ENCODE data around the gene PTH1R. TPM values are rescaled to one million over a fixed set of nuclear protein-coding genes. Genes with fewer than 3 reads are reported as not detected.

Gene PTH1R
- polyA plus RNA-seq, 2 of the 4 experiments (the other 2 are of a cell fraction): 0.45 to 0.53 TPM

DNA sequence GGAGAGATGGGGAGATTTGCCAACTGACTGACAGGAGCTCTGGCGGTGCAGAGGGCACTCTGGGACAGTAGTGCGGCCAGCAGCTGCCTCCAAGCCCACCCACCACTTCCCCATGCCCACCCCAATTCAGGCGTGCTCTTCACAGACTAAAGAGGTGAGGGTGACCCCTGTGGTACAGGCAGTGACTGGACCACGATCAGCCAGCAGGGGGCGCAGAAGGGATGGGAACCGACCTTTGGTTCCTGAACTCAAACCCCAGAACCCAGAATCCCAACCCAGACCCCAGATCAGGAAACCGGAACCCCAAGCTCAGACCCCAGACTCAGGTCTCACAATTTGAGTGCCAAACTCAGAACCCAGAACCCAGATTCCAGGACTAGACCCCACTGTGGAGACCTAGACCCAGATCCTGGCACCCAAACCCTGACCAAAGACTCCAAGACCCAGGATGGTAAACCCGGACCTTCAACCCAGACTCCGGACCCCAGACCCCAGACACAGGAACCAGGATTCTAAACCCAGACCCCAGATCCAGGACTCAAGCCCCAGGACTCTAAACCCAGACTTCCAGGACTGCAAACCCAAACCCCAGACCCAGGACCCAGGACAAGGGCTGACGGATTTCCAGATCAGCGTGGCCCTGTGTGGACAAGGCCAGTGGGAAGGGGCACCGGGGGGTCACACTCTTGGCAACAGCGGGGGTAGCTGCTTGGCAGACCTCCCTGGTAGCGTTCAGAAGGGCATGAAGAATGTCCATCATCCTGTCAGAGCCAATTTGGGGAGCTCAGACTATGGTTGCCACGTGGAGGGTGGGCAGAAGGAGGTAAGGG, 10.6 kb upstream of the PTH1R start:
- 31% methylated on average over 6 of the region's 15 CpGs for WGBS (ENCODE audit: missing lambda C conversion rate)

DNA sequence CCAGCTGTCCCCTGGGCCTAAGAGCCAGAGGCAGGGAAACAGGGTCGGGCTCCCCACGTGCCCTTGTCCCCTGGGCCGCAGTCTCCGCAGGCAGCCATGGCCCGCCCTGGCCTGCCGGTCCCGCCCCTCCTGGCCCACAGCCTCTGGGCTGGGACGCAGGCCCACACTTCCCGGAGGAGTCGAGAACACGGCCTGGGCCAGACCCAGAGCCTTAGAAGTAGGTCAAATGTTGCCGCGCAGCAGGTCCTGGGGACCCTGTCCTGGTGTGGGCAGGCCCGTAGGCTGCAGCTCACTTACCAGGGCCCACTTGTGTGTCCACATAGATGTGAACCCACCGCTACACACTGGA, 10.0 kb upstream of the PTH1R start:
- Histone ChIP-seq H3K27ac (no peak overlapping the region), H3K4me3 (no peak overlapping the region), H3K9me3 (no peaks in the 10 kb centered on the region), H3K4me1 (no peaks in the 10 kb centered on the region), H3K4me2 (no peak overlapping the region)
- ATAC-seq (no peak), DNase-seq (ENCODE audit: low read depth in 1 of 2, low spot score in 1 of 2) (no peak), FAIRE-seq (no peak)
- no peak for TF ChIP-seq FOXS1 (CRISPR knock-in tag; IDR thresholded peaks at IDR 0.05)
- TF ChIP-seq, protein P1, sequence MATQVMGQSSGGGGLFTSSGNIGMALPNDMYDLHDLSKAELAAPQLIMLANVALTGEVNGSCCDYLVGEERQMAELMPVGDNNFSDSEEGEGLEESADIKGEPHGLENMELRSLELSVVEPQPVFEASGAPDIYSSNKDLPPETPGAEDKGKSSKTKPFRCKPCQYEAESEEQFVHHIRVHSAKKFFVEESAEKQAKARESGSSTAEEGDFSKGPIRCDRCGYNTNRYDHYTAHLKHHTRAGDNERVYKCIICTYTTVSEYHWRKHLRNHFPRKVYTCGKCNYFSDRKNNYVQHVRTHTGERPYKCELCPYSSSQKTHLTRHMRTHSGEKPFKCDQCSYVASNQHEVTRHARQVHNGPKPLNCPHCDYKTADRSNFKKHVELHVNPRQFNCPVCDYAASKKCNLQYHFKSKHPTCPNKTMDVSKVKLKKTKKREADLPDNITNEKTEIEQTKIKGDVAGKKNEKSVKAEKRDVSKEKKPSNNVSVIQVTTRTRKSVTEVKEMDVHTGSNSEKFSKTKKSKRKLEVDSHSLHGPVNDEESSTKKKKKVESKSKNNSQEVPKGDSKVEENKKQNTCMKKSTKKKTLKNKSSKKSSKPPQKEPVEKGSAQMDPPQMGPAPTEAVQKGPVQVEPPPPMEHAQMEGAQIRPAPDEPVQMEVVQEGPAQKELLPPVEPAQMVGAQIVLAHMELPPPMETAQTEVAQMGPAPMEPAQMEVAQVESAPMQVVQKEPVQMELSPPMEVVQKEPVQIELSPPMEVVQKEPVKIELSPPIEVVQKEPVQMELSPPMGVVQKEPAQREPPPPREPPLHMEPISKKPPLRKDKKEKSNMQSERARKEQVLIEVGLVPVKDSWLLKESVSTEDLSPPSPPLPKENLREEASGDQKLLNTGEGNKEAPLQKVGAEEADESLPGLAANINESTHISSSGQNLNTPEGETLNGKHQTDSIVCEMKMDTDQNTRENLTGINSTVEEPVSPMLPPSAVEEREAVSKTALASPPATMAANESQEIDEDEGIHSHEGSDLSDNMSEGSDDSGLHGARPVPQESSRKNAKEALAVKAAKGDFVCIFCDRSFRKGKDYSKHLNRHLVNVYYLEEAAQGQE (IDR thresholded peaks at IDR 0.05): no peak
- 14% methylated on average over 1 of the region's 15 CpGs for WGBS (ENCODE audit: missing lambda C conversion rate)
- CTCF ChIA-PET: interaction anchor here (0.7 to 3.8 kb wide), 20 partner anchors 10 to 424 kb away, joined by 3 to 45 read pairs (median 6); partner anchors contain the start of gene PTH1R
- POLR2A ChIA-PET: no interaction called here

More for the DNA sequence above, 10.6 kb upstream of the PTH1R start:
- POLR2A ChIA-PET: no interaction called here
- ATAC-seq (peak; percentile 57 to 86; a peak in 3 of 6 replicates), DNase-seq (ENCODE audit: low read depth in 1 of 2, low spot score in 1 of 2) (peak; percentile 28 to 51), FAIRE-seq (no peak)
- TF ChIP-seq CHD2 (IDR thresholded peaks at IDR 0.05; ENCODE audit: low read length, partially characterized antibody) (no peak), RNF2 (IDR thresholded peaks at IDR 0.05; ENCODE audit: borderline replicate concordance, low read depth) (no peak), KDM1A (IDR thresholded peaks at IDR 0.05; ENCODE audit: low read depth) (no peak), KDM5A (IDR thresholded peaks at IDR 0.05) (no peak), CEBPB (IDR thresholded peaks at IDR 0.05) (no peak), SMC3 (IDR thresholded peaks at IDR 0.05) (peak; percentile 75), FOSB (CRISPR knock-in tag; IDR thresholded peaks at IDR 0.05) (no peak), NFE2L2 (conservative IDR thresholded peaks at IDR 0.05; ENCODE audit: low read length) (no peak), RFX5 (IDR thresholded peaks at IDR 0.05) (no peak), GATA3 (IDR thresholded peaks at IDR 0.05; ENCODE audit: borderline replicate concordance) (no peak), FOXS1 (CRISPR knock-in tag; IDR thresholded peaks at IDR 0.05) (no peak), RAD21 (conservative IDR thresholded peaks at IDR 0.05 in 1 of 2, IDR thresholded peaks at IDR 0.05 in 1 of 2) (peak; percentile 68 to 74)
- TF ChIP-seq, protein P2, sequence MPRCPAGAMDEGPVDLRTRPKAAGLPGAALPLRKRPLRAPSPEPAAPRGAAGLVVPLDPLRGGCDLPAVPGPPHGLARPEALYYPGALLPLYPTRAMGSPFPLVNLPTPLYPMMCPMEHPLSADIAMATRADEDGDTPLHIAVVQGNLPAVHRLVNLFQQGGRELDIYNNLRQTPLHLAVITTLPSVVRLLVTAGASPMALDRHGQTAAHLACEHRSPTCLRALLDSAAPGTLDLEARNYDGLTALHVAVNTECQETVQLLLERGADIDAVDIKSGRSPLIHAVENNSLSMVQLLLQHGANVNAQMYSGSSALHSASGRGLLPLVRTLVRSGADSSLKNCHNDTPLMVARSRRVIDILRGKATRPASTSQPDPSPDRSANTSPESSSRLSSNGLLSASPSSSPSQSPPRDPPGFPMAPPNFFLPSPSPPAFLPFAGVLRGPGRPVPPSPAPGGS (IDR thresholded peaks at IDR 0.05): no peak
- TF ChIP-seq, protein P3, sequence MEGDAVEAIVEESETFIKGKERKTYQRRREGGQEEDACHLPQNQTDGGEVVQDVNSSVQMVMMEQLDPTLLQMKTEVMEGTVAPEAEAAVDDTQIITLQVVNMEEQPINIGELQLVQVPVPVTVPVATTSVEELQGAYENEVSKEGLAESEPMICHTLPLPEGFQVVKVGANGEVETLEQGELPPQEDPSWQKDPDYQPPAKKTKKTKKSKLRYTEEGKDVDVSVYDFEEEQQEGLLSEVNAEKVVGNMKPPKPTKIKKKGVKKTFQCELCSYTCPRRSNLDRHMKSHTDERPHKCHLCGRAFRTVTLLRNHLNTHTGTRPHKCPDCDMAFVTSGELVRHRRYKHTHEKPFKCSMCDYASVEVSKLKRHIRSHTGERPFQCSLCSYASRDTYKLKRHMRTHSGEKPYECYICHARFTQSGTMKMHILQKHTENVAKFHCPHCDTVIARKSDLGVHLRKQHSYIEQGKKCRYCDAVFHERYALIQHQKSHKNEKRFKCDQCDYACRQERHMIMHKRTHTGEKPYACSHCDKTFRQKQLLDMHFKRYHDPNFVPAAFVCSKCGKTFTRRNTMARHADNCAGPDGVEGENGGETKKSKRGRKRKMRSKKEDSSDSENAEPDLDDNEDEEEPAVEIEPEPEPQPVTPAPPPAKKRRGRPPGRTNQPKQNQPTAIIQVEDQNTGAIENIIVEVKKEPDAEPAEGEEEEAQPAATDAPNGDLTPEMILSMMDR (IDR thresholded peaks at IDR 0.05): peak; percentile 75
- TF ChIP-seq, protein P4, sequence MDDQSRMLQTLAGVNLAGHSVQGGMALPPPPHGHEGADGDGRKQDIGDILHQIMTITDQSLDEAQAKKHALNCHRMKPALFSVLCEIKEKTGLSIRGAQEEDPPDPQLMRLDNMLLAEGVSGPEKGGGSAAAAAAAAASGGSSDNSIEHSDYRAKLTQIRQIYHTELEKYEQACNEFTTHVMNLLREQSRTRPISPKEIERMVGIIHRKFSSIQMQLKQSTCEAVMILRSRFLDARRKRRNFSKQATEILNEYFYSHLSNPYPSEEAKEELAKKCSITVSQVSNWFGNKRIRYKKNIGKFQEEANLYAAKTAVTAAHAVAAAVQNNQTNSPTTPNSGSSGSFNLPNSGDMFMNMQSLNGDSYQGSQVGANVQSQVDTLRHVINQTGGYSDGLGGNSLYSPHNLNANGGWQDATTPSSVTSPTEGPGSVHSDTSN (IDR thresholded peaks at IDR 0.05): no peak
- TF ChIP-seq, protein P5, sequence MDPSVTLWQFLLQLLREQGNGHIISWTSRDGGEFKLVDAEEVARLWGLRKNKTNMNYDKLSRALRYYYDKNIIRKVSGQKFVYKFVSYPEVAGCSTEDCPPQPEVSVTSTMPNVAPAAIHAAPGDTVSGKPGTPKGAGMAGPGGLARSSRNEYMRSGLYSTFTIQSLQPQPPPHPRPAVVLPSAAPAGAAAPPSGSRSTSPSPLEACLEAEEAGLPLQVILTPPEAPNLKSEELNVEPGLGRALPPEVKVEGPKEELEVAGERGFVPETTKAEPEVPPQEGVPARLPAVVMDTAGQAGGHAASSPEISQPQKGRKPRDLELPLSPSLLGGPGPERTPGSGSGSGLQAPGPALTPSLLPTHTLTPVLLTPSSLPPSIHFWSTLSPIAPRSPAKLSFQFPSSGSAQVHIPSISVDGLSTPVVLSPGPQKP (IDR thresholded peaks at IDR 0.05; ENCODE audit: low read depth, low read length): no peak
- no peaks in the 10 kb centered on the region for H3K4me1 ChIP-seq
- no peak overlapping the region for H3K4me3 ChIP-seq
- no peak overlapping the region for H3K27ac ChIP-seq
- CTCF ChIA-PET: interaction anchor here (0.6 to 3.8 kb wide), 32 partner anchors 10 to 424 kb away, joined by 3 to 45 read pairs (median 4); partner anchors contain the start of gene PTH1R
- H3K9me3 ChIP-seq: no peaks in the 10 kb centered on the region
- no peak overlapping the region for H3K4me2 ChIP-seq
